Gastrocnemius medialis (tissue), 4 donors: ENCODE results near the gene AGBL1.

Experiments used
- POLR2A ChIP-seq, 2 donors: fragments of 450-650 bp; IDR thresholded peaks; one replicate each; pipeline ENCODE4 v1.6.1; 2017; ENCODE audit warnings: antibody characterized with exemption in 2 of 2, mild to moderate bottlenecking in 2 of 2, moderate library complexity in 2 of 2
- TF ChIP-seq, protein P1 (sequence below), 5 experiments: fragments of 450-650 bp in 3 of 5; fragments of 200-600 bp in 2 of 5; sonication (generic) in 2 of 5; IDR thresholded peaks in 4 of 5; conservative IDR thresholded peaks in 1 of 5; 1 replicate in 4 of 5; 2 replicates in 1 of 5; pipeline ENCODE4 v1.5.1; 2016 to 2019; ENCODE audit warnings: antibody characterized with exemption in 5 of 5, mild to moderate bottlenecking in 3 of 5, moderate library complexity in 3 of 5

DNA sequence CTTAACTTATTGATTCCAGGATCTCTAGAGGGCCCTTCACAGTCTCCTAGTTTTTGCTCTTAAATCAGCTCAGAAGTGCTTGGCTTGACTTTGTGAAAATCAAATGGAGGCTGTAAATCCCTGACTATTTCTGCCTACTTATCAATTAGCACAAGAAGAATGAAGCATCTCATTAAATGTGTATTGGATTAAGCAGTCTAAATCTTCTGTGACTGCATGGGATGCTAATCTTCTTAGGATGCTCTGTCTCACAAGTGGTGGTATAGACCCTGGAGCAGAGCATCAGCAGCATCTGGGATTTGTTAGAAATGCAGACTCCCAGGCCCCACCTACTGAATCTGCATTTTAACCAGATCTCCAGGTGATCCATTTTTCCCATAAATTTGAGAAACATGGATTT, 488.7 kb downstream of the AGBL1 start:
- no peak for TF ChIP-seq POLR2A (IDR thresholded peaks at IDR 0.05)
- TF ChIP-seq, protein P1, sequence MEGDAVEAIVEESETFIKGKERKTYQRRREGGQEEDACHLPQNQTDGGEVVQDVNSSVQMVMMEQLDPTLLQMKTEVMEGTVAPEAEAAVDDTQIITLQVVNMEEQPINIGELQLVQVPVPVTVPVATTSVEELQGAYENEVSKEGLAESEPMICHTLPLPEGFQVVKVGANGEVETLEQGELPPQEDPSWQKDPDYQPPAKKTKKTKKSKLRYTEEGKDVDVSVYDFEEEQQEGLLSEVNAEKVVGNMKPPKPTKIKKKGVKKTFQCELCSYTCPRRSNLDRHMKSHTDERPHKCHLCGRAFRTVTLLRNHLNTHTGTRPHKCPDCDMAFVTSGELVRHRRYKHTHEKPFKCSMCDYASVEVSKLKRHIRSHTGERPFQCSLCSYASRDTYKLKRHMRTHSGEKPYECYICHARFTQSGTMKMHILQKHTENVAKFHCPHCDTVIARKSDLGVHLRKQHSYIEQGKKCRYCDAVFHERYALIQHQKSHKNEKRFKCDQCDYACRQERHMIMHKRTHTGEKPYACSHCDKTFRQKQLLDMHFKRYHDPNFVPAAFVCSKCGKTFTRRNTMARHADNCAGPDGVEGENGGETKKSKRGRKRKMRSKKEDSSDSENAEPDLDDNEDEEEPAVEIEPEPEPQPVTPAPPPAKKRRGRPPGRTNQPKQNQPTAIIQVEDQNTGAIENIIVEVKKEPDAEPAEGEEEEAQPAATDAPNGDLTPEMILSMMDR (IDR thresholded peaks at IDR 0.05 in 4 of 5, conservative IDR thresholded peaks at IDR 0.05 in 1 of 5), result no peak
